KMS-11 (cell line): Measurements from ENCODE around the gene STAP1.
"Not testable (repeated sequence)": the region's sequence is repeated elsewhere in the genome, so short reads cannot be mapped to it uniquely, and the experiment has no call there.

Source experiments
- H2AFZ ChIP-seq: fragments of 200-600 bp; sonication (generic); 2 replicates; pipeline ENCODE4 v1.6.1; 2016; ENCODE audit warnings: antibody characterized with exemption, mixed run types, low read depth
- H3K27ac ChIP-seq: fragments of 200-600 bp; sonication (generic); 2 replicates; pipeline ENCODE4 v1.6.1; 2016; ENCODE audit warnings: mild to moderate bottlenecking, mixed run types
- H3K27me3 ChIP-seq: fragments of 200-600 bp; sonication (generic); 2 replicates; pipeline ENCODE4 v1.6.1; 2017; ENCODE audit warnings: mild to moderate bottlenecking, low read depth, mixed run types, moderate library complexity; ENCODE audit not compliant: insufficient read depth
- H3K36me3 ChIP-seq: fragments of 200-600 bp; sonication (generic); 2 replicates; pipeline ENCODE4 v1.6.1; 2017; ENCODE audit warnings: mild to moderate bottlenecking, mixed run types; ENCODE audit not compliant: insufficient read depth
- H3K4me1 ChIP-seq: fragments of 200-600 bp; sonication (generic); 2 replicates; pipeline ENCODE4 v1.6.1; 2016; ENCODE audit warnings: mild to moderate bottlenecking, low read depth, mixed run types; ENCODE audit not compliant: poor library complexity, severe bottlenecking
- H3K4me2 ChIP-seq: fragments of 200-600 bp; sonication (generic); 2 replicates; pipeline ENCODE4 v1.7.0; 2016; ENCODE audit warnings: mild to moderate bottlenecking, mixed run types
- H3K4me3 ChIP-seq: fragments of 200-600 bp; sonication (generic); IDR thresholded peaks from 2 replicates; pipeline ENCODE4 v1.6.1; 2017; ENCODE audit warnings: low read depth, low read length, mixed read lengths; ENCODE audit not compliant: insufficient read depth
- H3K79me2 ChIP-seq: fragments of 200-600 bp; sonication (generic); 2 replicates; pipeline ENCODE4 v1.6.1; 2016; ENCODE audit warnings: low read depth, mixed run types; ENCODE audit not compliant: insufficient read depth
- H3K9ac ChIP-seq: fragments of 200-600 bp; sonication (generic); 2 replicates; pipeline ENCODE4 v1.6.1; 2016; ENCODE audit warnings: mild to moderate bottlenecking, mixed run types
- H4K20me1 ChIP-seq: fragments of 200-600 bp; sonication (generic); 2 replicates; pipeline ENCODE4 v1.6.1; 2016; ENCODE audit warnings: mild to moderate bottlenecking, mixed run types; ENCODE audit not compliant: insufficient read depth
- TF ChIP-seq, protein P1 (sequence below): fragments of 200-600 bp; sonication (generic); conservative IDR thresholded peaks from 2 replicates; pipeline ENCODE4 v1.6.1; 2017; ENCODE audit warnings: low read depth, mild to moderate bottlenecking, antibody characterized with exemption, low read length, moderate library complexity, mixed read lengths

Gene STAP1

GRCh38 chr4:67522230-67522629 lies 36.3 kb upstream of the STAP1 start:
- Histone ChIP-seq H3K4me3 (no peak overlapping the region), H3K36me3 (no peaks in the 10 kb centered on the region; the same call in 1 of the 2 replicates), H3K4me1 (no peaks in the 10 kb centered on the region), H2AFZ (no peak overlapping the region), H3K27me3 (no peaks in the 10 kb centered on the region), H3K79me2 (peaks cover 16% of the 10 kb centered on the region; the same call in 1 of the 2 replicates), H4K20me1 (no peaks in the 10 kb centered on the region), H3K27ac (no peak overlapping the region), H3K4me2 (no peak overlapping the region), H3K9ac (no peak overlapping the region)
- TF ChIP-seq, protein P1, sequence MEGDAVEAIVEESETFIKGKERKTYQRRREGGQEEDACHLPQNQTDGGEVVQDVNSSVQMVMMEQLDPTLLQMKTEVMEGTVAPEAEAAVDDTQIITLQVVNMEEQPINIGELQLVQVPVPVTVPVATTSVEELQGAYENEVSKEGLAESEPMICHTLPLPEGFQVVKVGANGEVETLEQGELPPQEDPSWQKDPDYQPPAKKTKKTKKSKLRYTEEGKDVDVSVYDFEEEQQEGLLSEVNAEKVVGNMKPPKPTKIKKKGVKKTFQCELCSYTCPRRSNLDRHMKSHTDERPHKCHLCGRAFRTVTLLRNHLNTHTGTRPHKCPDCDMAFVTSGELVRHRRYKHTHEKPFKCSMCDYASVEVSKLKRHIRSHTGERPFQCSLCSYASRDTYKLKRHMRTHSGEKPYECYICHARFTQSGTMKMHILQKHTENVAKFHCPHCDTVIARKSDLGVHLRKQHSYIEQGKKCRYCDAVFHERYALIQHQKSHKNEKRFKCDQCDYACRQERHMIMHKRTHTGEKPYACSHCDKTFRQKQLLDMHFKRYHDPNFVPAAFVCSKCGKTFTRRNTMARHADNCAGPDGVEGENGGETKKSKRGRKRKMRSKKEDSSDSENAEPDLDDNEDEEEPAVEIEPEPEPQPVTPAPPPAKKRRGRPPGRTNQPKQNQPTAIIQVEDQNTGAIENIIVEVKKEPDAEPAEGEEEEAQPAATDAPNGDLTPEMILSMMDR: no peak

DNA sequence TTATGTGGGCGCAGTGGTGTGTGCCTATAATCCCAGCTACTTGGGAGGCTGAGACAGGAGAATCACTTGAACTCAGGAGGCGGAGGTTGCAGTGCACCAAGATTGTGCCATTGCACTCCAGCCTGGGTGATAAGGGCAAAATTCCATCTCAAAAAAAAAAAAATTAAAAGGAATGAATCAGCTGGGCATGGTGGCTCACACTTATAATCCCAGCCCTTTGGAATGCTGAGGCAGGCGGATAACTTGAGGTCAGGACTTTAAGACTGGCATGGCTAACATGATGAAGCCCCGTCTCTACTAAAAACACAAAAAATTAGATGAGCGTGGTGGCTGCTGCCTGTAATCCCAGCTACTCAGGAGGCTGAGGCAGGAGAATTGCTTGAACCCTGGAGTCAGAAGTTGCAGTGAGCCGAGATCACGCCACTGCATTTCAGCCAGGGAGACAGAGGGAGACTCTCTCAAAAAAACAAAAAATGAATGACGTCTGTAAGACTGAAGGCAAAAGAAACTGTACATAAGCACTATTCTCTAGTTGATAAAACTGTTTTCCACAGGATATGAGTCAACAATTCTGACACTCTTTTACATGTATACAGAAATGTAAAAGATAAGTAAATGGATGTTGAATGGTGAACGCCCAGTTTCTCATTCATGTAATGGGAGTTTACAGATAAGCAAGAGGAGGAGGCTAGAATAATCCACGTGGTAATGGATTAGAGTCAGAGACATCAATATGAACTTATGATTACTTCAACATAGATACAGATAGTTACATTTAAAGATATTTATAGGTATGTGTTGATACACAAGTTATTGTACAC lies 35.5 kb upstream of the STAP1 start:
- Histone ChIP-seq H3K36me3 (no peaks in the 10 kb centered on the region; the same call in 1 of the 2 replicates), H2AFZ (no peak overlapping the region), H3K4me2 (no peak overlapping the region), H4K20me1 (no peaks in the 10 kb centered on the region), H3K9ac (no peak overlapping the region), H3K27ac (no peak overlapping the region), H3K4me1 (no peaks in the 10 kb centered on the region), H3K27me3 (no peaks in the 10 kb centered on the region), H3K4me3 (no peak overlapping the region), H3K79me2 (peaks cover 18% of the 10 kb centered on the region; the same call in 1 of the 2 replicates)
- TF ChIP-seq, protein P1: no peak

DNA sequence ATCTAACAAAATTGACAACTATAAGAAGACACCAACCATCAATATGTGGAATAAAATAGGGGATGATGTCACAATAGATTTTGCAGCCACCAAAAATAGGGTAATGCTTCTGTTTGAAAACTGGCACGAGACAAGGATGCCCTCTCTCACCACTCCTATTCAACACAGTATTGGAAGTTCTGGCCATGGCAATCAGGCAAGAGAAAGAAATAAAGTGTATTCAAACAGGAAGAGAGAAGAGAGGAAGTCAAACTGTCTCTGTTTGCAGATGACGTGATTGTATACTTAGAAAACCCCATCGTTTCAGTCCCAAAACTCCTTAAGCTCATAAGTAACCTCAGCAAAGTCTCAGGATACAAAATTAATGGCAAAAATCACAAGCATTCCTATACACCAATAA lies 34.4 kb upstream of the STAP1 start:
- H3K27me3 ChIP-seq, H3K4me2 ChIP-seq, H4K20me1 ChIP-seq, H3K4me1 ChIP-seq, H3K36me3 ChIP-seq, H3K4me3 ChIP-seq, H3K9ac ChIP-seq, H3K27ac ChIP-seq, H2AFZ ChIP-seq: not testable (repeated sequence)
- peaks cover 23% of the 10 kb centered on the region for H3K79me2 ChIP-seq

- Histone ChIP-seq H3K4me1 (no peaks in the 10 kb centered on the region), H3K9ac (no peak overlapping the region), H3K4me2 (no peak overlapping the region), H3K36me3 (no peaks in the 10 kb centered on the region; the same call in 1 of the 2 replicates), H3K79me2 (peaks cover 16% of the 10 kb centered on the region), H3K27me3 (no peaks in the 10 kb centered on the region), H3K27ac (no peak overlapping the region), H4K20me1 (no peaks in the 10 kb centered on the region), H2AFZ (no peak overlapping the region), H3K4me3 (no peak overlapping the region)
- TF ChIP-seq, protein P1: no peak
Observed at GRCh38 chr4:67531379-67531962, 27.1 kb upstream of the STAP1 start.

DNA sequence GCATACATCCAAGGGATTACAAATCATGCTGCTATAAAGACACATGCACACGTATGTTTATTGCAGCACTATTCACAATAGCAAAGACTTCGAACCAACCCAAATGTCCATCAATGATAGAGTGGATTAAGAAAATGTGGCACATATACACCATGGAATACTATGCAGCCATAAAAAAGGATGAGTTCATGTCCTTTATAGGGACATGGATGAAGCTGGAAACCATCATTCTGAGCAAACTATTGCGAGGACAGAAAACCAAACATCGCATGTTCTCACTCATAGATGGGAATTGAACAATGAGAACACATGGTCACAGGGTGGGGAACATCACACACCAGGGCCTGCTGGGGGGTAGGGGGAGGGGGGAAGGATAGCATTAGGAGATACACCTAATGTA lies 26.1 kb upstream of the STAP1 start:
- not testable (repeated sequence) for H3K27me3 ChIP-seq, H3K9ac ChIP-seq, H2AFZ ChIP-seq, H3K36me3 ChIP-seq, H3K4me2 ChIP-seq, H3K27ac ChIP-seq, H4K20me1 ChIP-seq, H3K79me2 ChIP-seq, H3K4me1 ChIP-seq, H3K4me3 ChIP-seq
